ENCODE results near the gene MT3. TPM values are rescaled to one million over a fixed set of nuclear protein-coding genes. Genes with fewer than 3 reads are reported as not detected.

The MT3 gene
- total RNA-seq, 1 experiment from 2014 or later: 0.77 TPM

DNA sequence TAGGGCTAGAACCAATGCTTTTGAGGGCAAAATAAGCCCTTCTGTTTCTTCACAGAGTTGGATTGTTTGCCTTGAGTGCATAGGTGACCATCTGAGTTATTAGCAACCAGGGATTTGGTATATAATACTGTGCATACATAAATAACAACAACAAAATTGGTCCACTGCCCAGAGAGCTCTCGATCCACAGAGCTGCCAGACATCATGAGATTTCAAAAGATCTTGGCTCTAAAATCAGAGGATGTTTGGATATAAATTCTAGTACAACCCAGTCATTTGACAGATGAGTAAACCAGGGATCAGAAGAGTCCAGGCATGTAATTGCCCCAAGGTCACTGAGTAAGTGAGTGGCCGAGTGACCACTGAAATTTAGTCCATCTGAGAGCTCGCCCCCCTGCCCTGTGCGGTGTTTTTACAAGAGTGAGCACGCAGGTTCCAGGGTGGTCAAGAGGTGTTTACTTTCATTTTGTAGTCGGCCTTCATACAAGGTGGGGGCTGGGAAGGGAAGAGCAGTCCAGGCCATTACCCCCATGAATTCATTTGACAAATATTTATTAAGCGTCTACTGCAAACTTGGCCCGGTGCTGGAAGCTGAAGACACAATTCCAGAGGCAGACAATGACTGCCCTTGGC, 17.3 kb downstream of the MT3 start:
- ChIA-PET CTCF (interaction anchor here (1.0 kb wide), 2 partner anchors 37 to 95 kb away, joined by 3 read pairs; no protein-coding TSS in a partner anchor), POLR2A (interaction anchor here (0.6 to 2.4 kb wide), 2 partner anchors 59 to 62 kb away, joined by 3 to 27 read pairs; partner anchors contain the start of genes MT1G and MT1H)
- no peaks in the 10 kb centered on the region for H3K9me3 Mint-ChIP-seq
- peaks cover 43% of the 10 kb centered on the region for H3K4me1 Mint-ChIP-seq
- TF ChIP-seq E2F4 (CRISPR knock-in tag; IDR thresholded peaks at IDR 0.05; ENCODE audit: borderline replicate concordance, low read depth) (no peak), AR (CRISPR knock-in tag; IDR thresholded peaks at IDR 0.05) (no peak), NFATC4 (CRISPR knock-in tag; IDR thresholded peaks at IDR 0.05) (no peak), HMGXB4 (CRISPR knock-in tag; IDR thresholded peaks at IDR 0.05) (no peak), SMAD4 (CRISPR knock-in tag; IDR thresholded peaks at IDR 0.05) (no peak), NR2C2 (CRISPR knock-in tag; IDR thresholded peaks at IDR 0.05) (no peak)
- H3K4me3 Mint-ChIP-seq: no peak overlapping the region
- H3K36me3 Mint-ChIP-seq: no peaks in the 10 kb centered on the region
- DNase-seq (ENCODE audit: low spot score) (no peak), ATAC-seq (no peak)
- no peak overlapping the region for H3K27ac Mint-ChIP-seq
- peaks cover 58% of the 10 kb centered on the region for H3K27me3 Mint-ChIP-seq (ENCODE audit: low read depth)

- H3K4me1 Mint-ChIP-seq: peaks cover 43% of the 10 kb centered on the region
- H3K4me3 Mint-ChIP-seq: no peak overlapping the region
- TF ChIP-seq NFE2L1 (CRISPR knock-in tag; IDR thresholded peaks at IDR 0.05): no peak
- TF ChIP-seq, protein P1, sequence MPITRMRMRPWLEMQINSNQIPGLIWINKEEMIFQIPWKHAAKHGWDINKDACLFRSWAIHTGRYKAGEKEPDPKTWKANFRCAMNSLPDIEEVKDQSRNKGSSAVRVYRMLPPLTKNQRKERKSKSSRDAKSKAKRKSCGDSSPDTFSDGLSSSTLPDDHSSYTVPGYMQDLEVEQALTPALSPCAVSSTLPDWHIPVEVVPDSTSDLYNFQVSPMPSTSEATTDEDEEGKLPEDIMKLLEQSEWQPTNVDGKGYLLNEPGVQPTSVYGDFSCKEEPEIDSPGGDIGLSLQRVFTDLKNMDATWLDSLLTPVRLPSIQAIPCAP (CRISPR knock-in tag; IDR thresholded peaks at IDR 0.05): no peak
- TF ChIP-seq GABPB1 (CRISPR knock-in tag; IDR thresholded peaks at IDR 0.05): peak; percentile 73
- no peak overlapping the region for H3K27ac Mint-ChIP-seq
- H3K36me3 Mint-ChIP-seq: no peaks in the 10 kb centered on the region
- H3K27me3 Mint-ChIP-seq (ENCODE audit: low read depth): peaks cover 61% of the 10 kb centered on the region
- peak; percentile 4; the same call in 1 of the 2 replicates for ATAC-seq
- ChIA-PET POLR2A (interaction anchor here (0.6 to 4.8 kb wide), 3 partner anchors 19 to 62 kb away, joined by 3 to 68 read pairs (median 27); partner anchors contain the start of genes MT1E, MT1G and MT1H), CTCF (interaction anchor here (1.0 to 4.5 kb wide), 3 partner anchors 37 to 95 kb away, joined by 3 to 28 read pairs (median 3); no protein-coding TSS in a partner anchor)
- DNase-seq (ENCODE audit: low spot score): no peak
- no peaks in the 10 kb centered on the region for H3K9me3 Mint-ChIP-seq
Observed at GRCh38 chr16:56607109-56607618, 17.8 kb downstream of the MT3 start.

DNA sequence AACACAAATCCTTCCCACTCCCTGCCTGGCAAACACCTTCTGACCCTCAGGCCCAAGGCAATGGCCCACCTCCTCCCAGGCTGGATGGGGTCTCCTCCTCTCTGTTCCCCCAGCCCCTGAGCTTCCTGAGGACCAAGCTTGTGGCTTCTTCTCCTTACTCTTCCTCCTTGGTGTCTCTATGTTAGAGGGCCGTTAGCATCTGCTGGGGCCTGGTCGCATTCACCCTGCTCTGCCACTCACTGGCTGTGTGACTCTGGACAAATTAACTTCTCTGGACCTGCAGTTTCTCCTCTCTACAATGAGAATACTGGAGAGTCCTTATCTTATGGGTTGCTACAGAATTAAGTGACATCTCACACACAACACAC, 18.3 kb downstream of the MT3 start:
- Mint-ChIP-seq H3K4me3 (peak overlapping the region; percentile 79), H3K4me1 (peaks cover 43% of the 10 kb centered on the region), H3K9me3 (no peaks in the 10 kb centered on the region), H3K27me3 (ENCODE audit: low read depth) (peaks cover 66% of the 10 kb centered on the region), H3K36me3 (no peaks in the 10 kb centered on the region), H3K27ac (peak overlapping the region; percentile 18; the same call in 1 of the 2 replicates)
- POLR2A ChIA-PET: interaction anchor here (1.1 to 4.8 kb wide), 4 partner anchors 19 to 75 kb away, joined by 5 to 68 read pairs (median 16); partner anchors contain the start of genes MT1E, MT1G, MT1H and MT1X
- DNase-seq (ENCODE audit: low spot score): no peak
- no peak for ATAC-seq
- CTCF ChIA-PET: interaction anchor here (1.0 to 4.5 kb wide), 3 partner anchors 18 to 94 kb away, joined by 3 to 28 read pairs (median 3); partner anchors contain the start of gene MT1E
- no peak for TF ChIP-seq NR2C2 (CRISPR knock-in tag; IDR thresholded peaks at IDR 0.05)
- no peak for TF ChIP-seq ZNF416 (CRISPR knock-in tag; IDR thresholded peaks at IDR 0.05)
- no peak for TF ChIP-seq USF1 (CRISPR knock-in tag; IDR thresholded peaks at IDR 0.05)
- TF ChIP-seq ATF2 (CRISPR knock-in tag; IDR thresholded peaks at IDR 0.05; ENCODE audit: borderline replicate concordance, low read depth): no peak
- TF ChIP-seq RORB (CRISPR knock-in tag; IDR thresholded peaks at IDR 0.05): no peak
- TF ChIP-seq ZNF671 (CRISPR knock-in tag; IDR thresholded peaks at IDR 0.05): no peak
- TF ChIP-seq ZNF317 (CRISPR knock-in tag; IDR thresholded peaks at IDR 0.05; ENCODE audit: borderline replicate concordance, low read depth): no peak
- TF ChIP-seq JUN (CRISPR knock-in tag; IDR thresholded peaks at IDR 0.05): no peak
- no peak for TF ChIP-seq ATF3 (CRISPR knock-in tag; conservative IDR thresholded peaks at IDR 0.05)
- no peak for TF ChIP-seq NFYB (CRISPR knock-in tag; conservative IDR thresholded peaks at IDR 0.05; ENCODE audit: low read depth)
- TF ChIP-seq, protein P2, sequence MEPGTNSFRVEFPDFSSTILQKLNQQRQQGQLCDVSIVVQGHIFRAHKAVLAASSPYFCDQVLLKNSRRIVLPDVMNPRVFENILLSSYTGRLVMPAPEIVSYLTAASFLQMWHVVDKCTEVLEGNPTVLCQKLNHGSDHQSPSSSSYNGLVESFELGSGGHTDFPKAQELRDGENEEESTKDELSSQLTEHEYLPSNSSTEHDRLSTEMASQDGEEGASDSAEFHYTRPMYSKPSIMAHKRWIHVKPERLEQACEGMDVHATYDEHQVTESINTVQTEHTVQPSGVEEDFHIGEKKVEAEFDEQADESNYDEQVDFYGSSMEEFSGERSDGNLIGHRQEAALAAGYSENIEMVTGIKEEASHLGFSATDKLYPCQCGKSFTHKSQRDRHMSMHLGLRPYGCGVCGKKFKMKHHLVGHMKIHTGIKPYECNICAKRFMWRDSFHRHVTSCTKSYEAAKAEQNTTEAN (CRISPR knock-in tag; IDR thresholded peaks at IDR 0.05): no peak
